ENCODE results near the gene GPRIN3. TPM values are rescaled to one million over a fixed set of nuclear protein-coding genes. Genes with fewer than 3 reads are reported as not detected.
"Not testable (repeated sequence)": the region's sequence is repeated elsewhere in the genome, so short reads cannot be mapped to it uniquely, and the experiment has no call there.

The GPRIN3 gene
- total RNA-seq, 1 donor from 2014 or later: 0.40 TPM

DNA sequence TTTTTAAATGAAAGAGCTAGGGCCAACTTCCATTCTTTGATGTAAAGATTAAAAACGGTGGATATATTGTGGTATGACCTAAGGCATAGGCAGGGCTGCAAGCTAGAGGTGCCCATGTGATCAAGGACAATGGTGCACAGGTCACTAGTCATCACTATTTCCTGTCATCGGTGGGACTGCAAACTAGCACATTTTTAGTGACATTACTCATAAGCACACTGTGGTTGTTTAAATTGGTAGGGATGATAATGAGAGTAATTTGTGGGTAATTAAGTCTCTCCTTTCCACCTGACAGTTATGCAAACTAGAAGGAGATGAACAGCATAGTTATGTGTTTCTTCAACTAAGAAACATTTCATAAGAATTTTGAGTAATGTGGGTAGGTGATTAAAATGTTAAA lies 85.4 kb downstream of the GPRIN3 start:
- DNase-seq (ENCODE audit: low spot score) (no peak), ATAC-seq (no peak)

DNA sequence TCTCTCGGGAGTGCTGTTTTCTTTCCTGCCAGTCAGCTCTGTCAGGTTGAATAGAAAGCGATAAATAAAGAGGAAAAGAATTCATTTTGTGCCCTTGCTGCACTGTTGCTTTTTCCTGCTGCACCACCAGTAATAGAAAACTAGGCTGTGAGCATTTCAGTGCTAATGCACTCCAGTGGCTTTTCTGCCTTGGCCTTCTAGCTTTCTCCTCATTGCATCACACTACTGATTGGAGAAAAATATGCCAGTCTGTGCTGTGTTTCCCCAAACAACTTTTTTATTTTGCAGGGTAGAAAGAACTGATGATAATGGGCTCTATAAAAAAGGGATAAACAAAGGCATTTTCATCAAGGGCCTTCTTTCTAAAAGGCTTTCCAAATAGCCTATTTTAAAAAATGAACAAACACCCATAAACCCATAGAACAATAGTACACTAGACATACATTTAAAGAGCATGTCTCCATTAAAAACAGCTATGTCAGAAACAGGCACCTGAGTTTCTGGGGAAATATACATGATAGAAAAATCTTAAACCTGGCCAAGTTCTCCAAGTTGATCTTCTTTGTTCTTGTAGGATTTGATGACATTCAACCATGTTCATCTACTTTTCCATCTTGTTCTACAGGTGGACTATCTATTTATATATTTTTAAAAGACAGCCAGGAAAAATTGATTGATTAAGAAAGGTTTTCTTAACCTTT lies 86.3 kb downstream of the GPRIN3 start:
- DNase-seq (ENCODE audit: low spot score) (no peak), ATAC-seq (no peak)

DNA sequence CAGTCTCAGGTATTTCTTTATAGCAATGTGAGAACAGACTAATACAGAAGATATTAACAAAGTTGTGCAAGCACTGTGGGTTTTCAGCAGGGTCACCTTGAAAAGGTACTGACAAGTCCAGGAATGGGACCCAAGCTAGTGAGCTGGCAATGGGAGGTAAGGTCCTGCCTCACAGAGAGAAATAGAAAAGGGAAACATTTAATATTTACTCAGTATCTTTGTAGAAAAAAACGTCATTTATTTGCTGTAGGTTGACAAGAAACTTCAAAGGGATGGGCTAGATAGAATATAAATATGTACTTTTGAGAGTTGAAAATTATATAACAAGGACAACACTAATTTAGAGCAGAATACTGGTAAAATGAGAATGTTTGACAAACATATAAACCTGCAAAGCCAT lies 89.0 kb downstream of the GPRIN3 start:
- no peak for ATAC-seq
- DNase-seq (ENCODE audit: low spot score): no peak

DNA sequence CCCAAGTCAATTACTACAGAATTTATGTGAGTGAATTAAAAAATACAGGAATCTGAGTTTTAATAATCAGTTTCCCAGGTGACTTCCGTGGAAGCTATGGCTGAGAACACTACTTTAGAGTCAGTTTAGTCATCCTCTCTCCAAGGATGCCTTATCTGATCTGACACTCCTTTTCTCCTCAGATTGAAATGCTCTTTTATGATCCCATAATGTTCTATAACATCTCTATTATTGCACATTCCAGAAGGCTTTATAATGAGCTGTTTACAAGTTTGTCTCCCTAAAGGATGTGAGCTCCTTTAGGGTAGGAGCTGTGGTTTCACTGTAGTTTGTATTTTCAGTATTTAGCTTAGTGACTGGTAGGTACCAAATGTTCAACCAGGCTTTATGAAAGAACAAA lies 90.0 kb downstream of the GPRIN3 start:
- DNase-seq (ENCODE audit: low spot score): no peak
- no peak for ATAC-seq

DNA sequence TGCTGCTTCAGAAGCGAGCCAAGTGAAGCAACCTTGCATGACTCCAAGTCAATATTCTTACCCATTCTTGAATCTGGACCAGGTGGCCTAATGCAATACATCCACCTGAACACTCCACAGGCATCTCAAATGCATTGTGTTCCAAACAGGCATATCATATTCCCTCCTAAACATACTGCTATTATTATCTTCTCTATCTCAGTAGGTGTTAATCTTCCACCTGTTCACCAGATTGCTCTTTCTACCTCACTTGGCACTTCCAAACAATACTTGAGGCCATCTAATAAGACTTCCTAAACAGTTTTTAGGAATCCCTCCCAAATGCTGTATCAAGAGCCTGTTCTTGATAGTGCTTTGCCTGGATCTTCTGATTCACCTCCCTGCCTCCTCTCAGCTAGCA lies 90.7 kb downstream of the GPRIN3 start:
- no peak for ATAC-seq
- DNase-seq (ENCODE audit: low spot score): no peak

DNA sequence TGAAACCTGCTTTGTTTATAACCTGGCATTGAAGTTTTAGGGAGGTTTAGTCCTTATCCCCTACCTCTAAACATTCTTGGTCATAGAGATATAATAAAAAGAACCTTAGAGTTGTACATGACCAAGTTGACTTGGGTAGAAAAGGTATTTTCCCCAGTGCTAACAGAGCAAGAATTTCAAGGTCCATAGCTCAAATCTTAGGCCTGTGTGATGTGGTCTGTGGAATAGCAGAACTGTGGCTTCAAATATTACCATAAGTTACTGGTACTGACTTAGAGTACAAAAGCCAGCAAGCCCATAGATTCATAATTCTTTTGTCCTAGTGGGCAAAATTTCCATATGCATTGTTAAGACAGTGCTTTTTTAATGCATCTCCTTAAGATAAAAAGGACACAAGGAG lies 91.2 kb downstream of the GPRIN3 start:
- DNase-seq (ENCODE audit: low spot score) (no peak), ATAC-seq (no peak)

DNA sequence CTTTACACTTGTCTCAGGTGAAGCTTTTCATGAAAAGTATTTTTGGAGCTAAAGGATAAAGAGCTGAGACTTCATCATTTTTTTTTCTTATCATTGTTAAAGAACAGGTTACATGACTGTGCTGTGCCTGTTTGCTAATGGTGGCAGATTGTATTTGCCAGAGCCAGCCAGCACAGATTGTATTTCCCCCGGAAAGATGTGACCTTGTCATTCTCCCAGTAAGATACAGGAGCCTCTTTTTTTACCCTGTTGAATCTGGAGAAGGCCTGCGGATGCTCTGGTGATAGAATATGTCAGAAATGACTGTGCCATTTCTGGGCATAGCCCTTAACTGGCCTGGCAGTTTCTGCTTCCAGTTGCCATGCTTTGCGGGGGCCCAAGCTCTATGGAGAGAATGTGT lies 91.9 kb downstream of the GPRIN3 start:
- DNase-seq (ENCODE audit: low spot score) (no peak), ATAC-seq (no peak)

DNA sequence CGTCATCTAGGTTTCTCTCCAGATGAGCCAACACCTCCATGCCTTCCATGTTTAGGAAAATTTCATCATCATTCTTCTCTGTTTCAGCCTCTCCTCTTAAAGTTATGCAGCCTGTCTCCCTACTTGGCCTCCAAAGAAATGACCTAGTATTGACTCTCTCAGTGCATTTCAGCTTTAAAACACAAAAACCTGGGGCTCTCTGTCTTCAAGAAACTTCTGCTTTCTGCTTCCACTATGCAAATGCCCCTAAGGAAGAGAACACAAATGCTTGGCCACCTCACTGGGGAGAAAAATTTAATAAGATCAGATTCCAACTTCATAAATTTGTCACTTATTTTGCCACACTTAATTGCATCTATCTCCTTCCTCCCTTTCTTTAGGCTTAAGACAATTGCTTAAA lies 93.3 kb downstream of the GPRIN3 start:
- no peak for DNase-seq (ENCODE audit: low spot score)
- no peak for ATAC-seq

DNA sequence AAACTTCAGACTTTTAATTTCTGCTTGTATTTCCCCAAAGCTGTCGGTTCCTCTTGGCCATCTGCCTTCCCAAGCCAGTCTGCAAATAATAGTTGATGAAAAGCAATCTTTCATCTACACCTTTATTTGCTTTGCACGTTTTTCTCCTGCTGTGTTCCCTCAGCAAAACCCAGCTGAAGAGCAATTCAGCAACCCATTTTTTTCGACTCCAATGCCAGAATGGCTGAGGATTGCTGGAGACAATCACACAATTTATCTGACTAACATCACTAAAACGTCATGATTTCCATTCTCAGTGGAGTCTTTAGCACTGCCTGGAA lies 94.3 kb downstream of the GPRIN3 start:
- DNase-seq (ENCODE audit: low spot score): no peak
- ATAC-seq: no peak

DNA sequence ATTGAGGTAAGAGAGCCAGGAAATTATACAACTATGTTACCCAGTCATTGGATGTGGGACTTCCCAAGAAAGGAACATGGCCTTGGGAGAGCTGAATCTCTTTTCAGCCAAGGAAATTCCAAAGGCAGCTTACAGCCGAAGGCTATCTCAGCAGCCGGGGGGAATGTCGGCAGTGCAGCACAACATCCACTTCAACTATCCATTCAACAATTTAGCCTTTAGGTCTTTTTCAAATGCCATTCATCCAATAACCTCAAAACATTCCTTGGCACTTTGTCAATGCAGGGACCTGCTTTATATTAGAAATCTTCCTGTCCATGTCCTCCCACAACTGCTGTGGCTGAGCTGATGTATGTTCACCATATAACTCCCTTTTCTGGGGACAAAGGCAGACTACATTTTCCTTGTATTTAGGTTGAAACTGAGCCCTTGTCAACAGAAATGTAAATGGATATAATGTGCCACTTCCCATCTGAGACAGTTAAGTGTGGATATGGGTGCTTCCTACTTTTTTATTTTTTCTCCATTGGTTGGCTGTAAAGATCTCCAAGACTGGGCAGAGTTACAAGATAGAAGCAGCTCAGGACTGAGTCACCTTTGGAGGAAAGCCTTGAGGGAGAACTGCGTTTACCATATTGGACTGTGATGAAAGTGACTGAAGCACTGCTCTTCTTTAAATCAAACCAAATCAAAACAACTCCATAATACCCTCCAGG lies 94.8 kb downstream of the GPRIN3 start:
- no peak for DNase-seq (ENCODE audit: low spot score)
- ATAC-seq: no peak

DNA sequence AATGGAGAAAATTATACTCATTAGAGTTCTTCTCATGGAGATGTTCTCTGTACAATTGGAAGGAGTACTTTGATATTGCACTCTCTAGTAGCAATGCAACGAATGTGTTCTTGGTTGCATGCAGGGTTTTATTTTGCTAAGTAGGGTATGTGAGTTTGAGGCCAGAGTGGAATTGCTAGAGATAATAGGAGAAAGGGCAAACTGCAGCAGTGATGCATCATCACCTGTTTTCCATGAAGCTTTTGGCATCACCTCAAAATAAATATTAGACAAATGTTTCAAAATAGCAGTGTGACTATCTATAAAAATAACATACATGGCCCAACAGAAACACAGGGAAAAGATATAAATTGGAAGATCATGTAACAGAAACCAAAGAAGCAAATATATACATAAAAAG lies 103.0 kb downstream of the GPRIN3 start:
- peak; percentile 79 for ATAC-seq
- no peak for DNase-seq (ENCODE audit: low spot score)

DNA sequence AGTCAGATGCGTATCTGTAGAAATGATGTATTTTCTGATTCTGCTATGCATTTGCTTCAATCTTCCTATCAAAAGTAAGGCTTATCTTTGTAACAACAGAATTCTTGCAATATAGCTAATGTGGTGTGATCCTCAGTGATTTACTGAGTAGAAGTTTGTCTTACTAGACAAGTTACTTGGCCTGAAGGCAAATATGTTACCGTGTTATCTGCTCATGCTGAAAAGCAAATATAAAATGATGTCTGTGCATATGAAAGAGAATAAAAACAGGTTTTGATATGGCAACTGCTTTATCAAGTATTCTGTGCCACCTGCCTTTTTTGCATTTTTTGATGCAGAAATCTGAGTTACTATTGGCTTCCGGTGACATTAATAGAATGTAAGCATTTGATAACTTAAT lies 103.7 kb downstream of the GPRIN3 start:
- no peak for ATAC-seq

DNA sequence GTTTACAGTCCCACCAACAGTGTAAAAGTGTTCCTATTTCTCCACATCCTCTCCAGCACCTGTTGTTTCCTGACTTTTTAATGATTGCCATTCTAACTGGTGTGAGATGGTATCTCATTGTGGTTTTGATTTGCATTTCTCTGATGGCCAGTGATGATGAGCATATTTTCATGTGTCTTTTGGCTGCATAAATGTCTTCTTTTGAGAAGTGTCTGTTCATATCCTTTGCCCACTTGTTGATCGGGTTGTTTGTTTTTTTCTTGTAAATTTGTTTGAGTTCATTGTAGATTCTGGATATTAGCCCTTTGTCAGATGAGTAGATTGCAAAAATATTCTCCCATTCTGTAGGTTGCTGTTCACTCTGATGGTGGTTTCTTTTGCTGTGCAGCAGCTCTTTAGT lies 108.2 kb downstream of the GPRIN3 start:
- not testable (repeated sequence) for DNase-seq (ENCODE audit: low spot score); ATAC-seq

More for the DNA sequence above, 103.7 kb downstream of the GPRIN3 start:
- DNase-seq (ENCODE audit: low spot score): no peak

DNA sequence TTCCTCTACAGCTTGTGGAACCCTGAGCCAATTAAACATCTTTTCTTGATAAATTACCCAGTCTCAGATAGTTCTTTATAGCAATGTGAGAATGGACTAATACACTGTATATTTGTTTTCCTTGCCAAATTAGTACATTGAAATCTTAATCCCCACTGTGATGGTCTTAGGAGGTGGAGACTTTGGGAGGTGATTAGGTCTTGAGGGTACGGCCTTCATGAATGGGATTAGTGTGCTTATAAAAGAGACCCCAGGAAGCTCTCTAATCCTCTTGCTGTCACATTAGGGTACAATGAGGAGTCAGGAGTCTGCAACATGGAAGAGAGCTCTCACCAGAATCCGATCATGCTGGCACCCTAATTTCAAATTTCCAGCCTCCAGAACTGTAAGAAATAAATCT lies 109.7 kb downstream of the GPRIN3 start:
- ATAC-seq (no peak), DNase-seq (ENCODE audit: low spot score) (no peak)

DNA sequence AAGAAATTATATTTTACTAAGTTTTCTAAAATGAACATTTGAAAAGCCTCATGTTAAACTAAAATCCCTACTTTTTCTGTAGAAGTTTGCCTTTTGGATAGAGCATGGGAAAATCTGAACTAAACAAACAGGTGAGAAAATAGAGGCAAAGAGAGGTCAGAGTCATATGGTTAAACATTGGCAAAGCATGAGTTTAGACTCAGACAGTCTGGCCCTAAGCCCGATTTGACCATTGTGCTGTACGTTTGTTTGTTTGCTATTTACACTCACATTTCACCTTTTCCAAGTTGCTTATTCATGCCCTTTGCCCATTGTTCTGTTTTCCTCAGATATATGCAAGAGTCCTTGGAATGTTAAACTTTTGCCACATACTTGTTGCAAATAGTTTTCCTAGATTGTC lies 110.9 kb downstream of the GPRIN3 start:
- DNase-seq (ENCODE audit: low spot score) (no peak), ATAC-seq (peak; percentile 88)

DNA sequence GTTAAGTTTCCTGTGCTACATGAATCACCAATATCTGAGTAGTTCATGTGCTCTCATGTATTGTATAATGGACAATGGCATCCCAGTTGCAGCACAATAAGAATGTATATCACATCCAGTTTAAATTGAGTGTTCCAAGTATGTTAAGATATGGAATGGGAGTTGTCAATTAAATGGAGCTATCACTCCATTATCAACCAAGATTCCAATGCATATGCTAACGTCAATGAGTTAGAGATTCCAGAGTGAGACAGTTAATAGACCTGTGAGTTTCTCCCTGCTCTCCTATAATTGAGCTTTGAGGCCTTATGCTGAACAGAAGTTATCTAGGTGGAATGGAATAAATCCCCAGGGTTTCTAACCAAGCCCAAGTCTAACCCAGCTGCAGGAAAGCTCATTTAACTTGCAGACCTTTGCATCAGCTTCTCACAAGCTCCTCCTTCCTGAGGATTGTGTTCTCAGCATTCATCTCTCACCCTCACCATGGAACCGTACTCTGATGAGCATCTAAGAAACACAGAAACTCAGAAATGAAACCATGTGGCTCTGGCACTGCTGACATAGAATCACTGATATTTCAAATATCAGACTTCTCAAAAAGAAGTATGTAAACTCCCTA lies 111.4 kb downstream of the GPRIN3 start:
- DNase-seq (ENCODE audit: low spot score) (no peak), ATAC-seq (peak; percentile 11)

DNA sequence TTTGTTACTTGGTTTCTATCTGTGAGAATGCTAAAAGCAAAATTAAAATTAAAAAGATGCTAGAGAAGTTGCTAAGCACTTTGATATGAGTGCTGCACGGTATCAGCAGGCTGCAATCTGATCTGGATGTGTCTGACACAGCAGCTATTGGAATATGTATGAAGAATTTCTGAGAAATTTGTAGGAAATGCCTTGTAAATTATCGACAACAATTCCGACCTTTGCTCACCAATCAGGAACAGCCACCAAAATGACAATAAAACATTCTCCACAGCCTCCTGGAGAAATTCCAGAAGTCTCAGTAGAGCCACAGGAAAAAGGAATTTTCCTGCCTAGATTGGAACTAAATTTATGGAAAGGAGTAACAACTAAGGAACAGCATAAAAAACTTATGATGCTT lies 113.8 kb downstream of the GPRIN3 start:
- no peak for DNase-seq (ENCODE audit: low spot score)
- no peak for ATAC-seq

Other genes starting within 250 kb of the GPRIN3 start
- 14.4 TPM for gene TIGD2, start 196.3 kb downstream of the GPRIN3 start, total RNA-seq